Hypothalamus (tissue), 51 donors: ENCODE results near the gene SH3BGRL2.
"Not testable (repeated sequence)": the region's sequence is repeated elsewhere in the genome, so short reads cannot be mapped to it uniquely, and the experiment has no call there.

Source experiments
- DNase-seq, 51 donors: peaks; one replicate each; lab custom pipeline; 2025; lab: John Stamatoyannopoulos, UW

SH3BGRL2 gene

GRCh38 chr6:79613912-79614311, 17.2 kb upstream of the SH3BGRL2 start:
- no peak for DNase-seq

- no peak for DNase-seq
These were observed 16.5 kb upstream of the SH3BGRL2 start for GRCh38 chr6:79614326-79615305.

GRCh38 chr6:79617518-79617941, 13.6 kb upstream of the SH3BGRL2 start:
- DNase-seq: no peak

GRCh38 chr6:79618425-79618824, 12.7 kb upstream of the SH3BGRL2 start:
- not testable (repeated sequence) for DNase-seq

- no peak for DNase-seq
These were observed 9.6 kb upstream of the SH3BGRL2 start for GRCh38 chr6:79621579-79621978.

GRCh38 chr6:79622364-79622763, 8.8 kb upstream of the SH3BGRL2 start:
- no peak for DNase-seq

- no peak for DNase-seq
These were observed 8.0 kb upstream of the SH3BGRL2 start for GRCh38 chr6:79623106-79623505.

- DNase-seq: no peak
These were observed 5.4 kb upstream of the SH3BGRL2 start for GRCh38 chr6:79625746-79626145.

- no peak for DNase-seq
These were observed 4.3 kb upstream of the SH3BGRL2 start for GRCh38 chr6:79626811-79627210.

GRCh38 chr6:79627422-79627821, 3.7 kb upstream of the SH3BGRL2 start:
- no peak for DNase-seq

- no peak for DNase-seq
These were observed 2.5 kb upstream of the SH3BGRL2 start for GRCh38 chr6:79628466-79629288.

- no peak for DNase-seq
These were observed 698 bp upstream of the SH3BGRL2 start for GRCh38 chr6:79630380-79630882.

GRCh38 chr6:79631693-79632172, 604 bp downstream of the SH3BGRL2 start:
- DNase-seq: no peak

- DNase-seq: no peak
These were observed 1.5 kb downstream of the SH3BGRL2 start for GRCh38 chr6:79632580-79632979.

GRCh38 chr6:79634491-79635231, 3.5 kb downstream of the SH3BGRL2 start:
- DNase-seq: no peak

GRCh38 chr6:79635232-79635543, 4.1 kb downstream of the SH3BGRL2 start:
- no peak for DNase-seq

GRCh38 chr6:79636673-79637072, 5.5 kb downstream of the SH3BGRL2 start:
- no peak for DNase-seq

GRCh38 chr6:79640146-79641111, 9.3 kb downstream of the SH3BGRL2 start:
- no peak for DNase-seq

- no peak for DNase-seq
These were observed 14.9 kb downstream of the SH3BGRL2 start for GRCh38 chr6:79646006-79646405.
